SH-SY5Y (cell line): ENCODE data around the gene ABCD3.

Experiments
- GATA2 ChIP-seq: IDR thresholded peaks from 2 replicates; pipeline ENCODE4 v1.6.1; 2011; ENCODE audit warnings: mild to moderate bottlenecking, low read depth, low read length
- GATA3 ChIP-seq: IDR thresholded peaks from 2 replicates; pipeline ENCODE4 v1.6.1; 2011; ENCODE audit warnings: low read depth, mild to moderate bottlenecking, low read length, moderate library complexity

ABCD3 gene

DNA sequence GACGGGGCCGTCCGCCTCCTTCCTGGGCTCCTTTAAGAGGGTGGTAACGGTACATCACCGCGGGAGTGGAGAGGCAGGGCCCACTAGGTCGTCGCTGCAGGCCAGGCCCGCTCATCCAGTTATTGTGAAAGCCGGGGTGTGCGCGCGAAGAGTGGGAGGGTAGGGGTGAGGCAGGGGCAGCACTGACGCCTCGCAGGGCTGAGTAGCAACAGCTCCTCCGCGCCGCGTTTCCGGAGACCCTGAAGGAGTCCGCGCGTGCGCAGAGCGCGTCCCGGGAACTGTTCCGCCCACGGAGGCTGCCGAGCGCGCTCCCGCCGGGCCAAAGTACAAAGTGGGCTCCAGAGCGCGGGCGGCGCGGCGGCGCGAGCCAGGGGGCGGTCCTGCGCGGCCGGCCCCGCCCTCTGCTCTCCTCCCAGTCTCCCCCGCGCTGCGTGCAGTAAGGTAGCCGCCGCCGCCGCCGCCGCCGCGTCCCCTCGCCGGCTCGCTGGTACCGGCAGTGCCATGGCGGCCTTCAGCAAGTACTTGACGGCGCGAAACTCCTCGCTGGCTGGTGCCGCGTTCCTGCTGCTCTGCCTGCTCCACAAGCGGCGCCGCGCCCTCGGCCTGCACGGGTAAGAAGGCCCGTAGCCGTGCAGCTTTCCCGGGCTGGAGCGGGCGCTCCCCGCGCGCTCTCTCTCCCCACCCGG, at the start of gene ABCD3:
ABCD3 (plus strand) TSS at position 412 of the 686 bp plus-strand sequence; CDS start at position 502, 90 bp downstream.
- TF ChIP-seq GATA2, result no peak
- TF ChIP-seq GATA3, result no peak

DNA sequence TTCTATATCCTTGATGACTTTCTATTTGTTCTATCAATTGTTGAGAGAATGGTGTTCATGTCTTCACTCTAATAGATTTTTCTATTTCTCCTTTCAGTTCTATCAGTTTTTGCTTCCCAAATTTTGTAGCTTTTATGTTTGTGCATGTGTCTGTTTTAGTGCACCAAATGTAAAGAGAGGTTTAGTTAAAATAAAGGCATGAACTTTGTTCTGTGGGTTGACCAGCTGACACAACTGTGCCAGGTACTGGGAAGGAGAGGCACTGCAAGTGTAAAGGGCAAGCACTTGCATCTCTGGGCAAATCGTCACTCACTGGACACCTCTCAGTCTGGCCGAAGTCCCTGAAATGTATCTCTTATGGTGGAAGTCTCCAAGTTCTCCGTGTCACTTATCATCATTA, 38.6 kb upstream of the ABCD3 start:
- TF ChIP-seq GATA2 (no peak), GATA3 (no peak)

DNA sequence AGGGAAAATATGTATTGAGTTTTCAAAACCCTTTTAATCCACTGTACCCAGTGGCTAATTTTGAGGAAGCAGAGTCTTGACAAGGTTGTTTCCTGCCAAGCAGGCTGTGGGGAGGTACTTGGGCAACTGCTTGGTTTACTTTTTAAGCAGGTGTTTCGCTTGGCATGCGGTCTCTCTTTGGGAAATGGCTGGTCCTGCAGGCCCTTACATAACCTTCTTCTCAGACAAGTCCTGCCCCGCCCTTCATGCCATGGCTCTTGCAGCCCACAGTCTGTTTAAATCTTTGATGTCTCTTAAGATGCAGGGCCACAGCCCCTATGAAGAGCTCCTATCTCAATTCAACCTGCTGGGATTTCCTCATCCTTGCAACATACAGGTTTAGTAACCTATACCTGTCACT, 36.0 kb upstream of the ABCD3 start:
- TF ChIP-seq GATA3 (no peak), GATA2 (no peak)

DNA sequence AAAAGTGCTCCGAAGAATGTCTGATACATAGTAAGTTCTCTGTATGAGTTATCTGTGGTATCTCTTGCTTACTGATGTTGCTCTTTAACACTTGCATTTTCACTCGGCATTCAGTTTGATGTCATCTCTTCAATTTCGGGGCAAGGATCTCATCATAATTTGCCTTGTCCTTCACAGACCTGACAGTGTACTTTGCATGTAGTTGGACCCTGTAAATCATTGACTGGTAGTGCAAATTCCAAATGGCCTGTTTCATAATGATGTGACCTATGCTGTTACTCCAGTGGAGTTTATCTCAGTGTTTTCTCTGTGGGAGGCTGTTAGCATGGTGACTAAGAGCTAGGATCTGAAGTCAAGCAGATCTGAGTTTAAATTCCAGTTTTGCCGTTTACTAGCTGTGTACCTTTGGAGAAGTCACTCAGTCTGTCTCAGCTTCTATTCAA, 34.2 kb upstream of the ABCD3 start:
- TF ChIP-seq GATA2, result no peak
- TF ChIP-seq GATA3, result no peak

DNA sequence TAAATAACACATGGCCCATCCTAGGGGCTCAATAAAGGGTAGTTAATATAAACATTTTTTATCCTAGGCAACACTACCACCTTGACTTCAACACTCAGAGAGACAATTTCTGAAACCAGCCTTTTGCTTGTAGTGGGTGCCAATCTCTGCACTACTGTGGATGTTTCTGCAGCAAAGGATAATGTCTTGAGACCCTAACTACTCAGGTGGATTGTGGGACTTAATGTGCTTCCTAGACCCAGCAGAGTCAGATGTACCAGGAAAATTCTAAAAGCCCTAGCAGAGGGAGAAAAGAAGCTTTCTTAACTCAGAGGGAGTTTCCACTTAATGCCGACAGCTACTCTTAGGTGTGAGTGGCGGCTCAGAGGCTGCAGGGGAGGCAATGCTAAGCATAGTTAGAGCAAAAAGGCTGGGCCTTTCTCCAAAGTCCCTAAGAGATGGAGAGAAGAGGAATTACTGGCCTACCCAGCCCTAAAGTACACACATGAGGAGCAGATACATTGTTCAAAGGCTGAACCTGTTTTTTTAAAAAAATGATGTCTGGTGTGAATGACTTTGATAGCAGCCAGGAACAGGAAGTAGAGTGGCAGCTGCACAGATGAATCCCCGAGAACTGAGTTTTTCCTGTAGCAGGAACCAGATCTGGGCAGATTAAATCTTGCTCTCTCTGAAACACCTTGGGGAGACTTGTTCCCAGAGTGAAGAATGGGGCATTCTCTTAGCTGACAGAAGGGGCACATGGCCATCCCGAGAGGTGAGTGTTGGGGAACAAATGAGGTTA, 33.5 kb upstream of the ABCD3 start:
- peak; percentile 47; the same call in 1 of the 2 replicates for TF ChIP-seq GATA2
- no peak for TF ChIP-seq GATA3

DNA sequence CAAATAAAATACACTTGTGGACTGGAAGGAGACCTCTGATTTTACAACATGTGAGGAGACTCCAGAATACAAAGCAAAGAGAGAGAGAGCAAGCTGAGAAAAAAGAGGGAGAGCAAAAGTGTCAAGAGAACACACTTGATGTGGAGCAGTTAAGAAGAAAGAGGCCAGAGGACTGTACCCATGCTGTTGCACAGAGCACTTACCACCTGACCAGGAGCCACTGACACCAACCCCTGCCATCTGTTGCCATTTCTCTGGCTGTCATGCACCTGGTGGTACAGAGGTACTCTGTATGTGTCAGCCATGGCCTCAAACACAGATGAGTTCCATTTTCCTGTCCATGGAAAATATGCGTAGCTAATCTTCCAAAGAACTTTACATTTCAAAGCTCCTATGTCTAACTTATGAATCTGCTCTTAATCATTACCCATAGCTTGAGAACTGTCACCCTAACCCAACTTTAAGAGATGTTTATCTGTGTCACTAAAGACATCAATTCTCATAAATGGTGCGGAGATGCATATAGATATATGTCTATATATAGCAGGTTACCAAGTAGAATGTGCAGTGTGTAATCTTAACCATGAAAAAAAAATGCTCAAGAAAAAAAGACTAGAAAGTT, 32.8 kb upstream of the ABCD3 start:
- no peak for TF ChIP-seq GATA3
- TF ChIP-seq GATA2, result no peak

DNA sequence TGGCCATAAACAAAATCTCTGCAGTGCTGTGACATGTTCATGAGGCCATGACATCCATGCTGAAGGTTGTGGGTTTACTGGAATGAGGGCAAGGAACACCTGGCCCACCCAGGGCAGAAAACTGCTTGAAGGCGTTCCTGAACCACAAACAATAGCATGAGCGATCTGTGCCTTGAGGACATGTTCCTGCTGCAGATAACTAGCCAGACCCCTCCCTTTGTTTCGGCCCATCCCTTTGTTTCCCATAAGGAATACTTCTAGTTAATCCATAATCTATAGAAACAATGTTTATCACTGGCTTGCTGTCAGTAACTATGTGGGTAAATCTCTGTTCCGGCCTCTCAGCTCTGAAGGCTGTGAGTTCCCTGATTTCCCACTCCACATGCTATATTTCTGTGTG, 28.9 kb upstream of the ABCD3 start:
- no peak for TF ChIP-seq GATA2
- TF ChIP-seq GATA3, result no peak

DNA sequence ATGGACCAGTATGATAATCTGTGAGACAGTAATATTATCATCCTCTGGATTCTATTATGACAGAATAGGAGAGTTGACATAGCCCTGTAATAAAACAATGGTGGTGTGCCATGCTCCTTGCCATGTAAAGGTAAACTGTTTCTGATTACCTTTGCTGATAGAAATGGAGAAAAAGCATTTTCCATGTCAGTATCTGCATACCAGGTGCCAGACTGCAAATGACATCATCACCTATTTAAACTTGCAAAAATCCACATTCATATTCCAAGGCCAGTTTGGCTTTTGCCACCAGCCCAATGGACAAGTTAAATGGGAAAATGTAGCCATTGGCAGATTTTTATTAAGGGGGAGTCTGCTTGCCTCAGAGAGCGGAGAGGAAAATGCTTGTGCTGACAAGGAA, 23.9 kb upstream of the ABCD3 start:
- no peak for TF ChIP-seq GATA2
- no peak for TF ChIP-seq GATA3

DNA sequence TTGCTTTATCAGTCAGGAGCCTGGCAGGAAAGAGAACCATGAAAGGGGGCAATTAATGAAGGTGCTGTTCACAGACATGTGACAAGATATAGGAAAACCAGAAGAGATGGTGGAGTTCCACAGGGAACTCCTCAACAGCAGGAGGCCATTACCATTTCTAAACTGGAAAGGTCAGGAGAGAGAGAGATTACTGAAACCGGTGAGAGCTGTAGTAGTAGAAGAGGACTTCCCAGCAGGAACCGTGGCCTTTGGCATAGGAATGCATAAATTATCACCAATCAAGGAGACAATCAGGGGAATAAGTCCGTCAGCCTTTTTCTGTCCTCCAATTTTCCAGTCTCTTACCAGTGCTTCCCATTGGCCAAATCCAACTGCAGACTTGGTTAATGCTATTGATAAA, 23.0 kb upstream of the ABCD3 start:
- no peak for TF ChIP-seq GATA3
- no peak for TF ChIP-seq GATA2

DNA sequence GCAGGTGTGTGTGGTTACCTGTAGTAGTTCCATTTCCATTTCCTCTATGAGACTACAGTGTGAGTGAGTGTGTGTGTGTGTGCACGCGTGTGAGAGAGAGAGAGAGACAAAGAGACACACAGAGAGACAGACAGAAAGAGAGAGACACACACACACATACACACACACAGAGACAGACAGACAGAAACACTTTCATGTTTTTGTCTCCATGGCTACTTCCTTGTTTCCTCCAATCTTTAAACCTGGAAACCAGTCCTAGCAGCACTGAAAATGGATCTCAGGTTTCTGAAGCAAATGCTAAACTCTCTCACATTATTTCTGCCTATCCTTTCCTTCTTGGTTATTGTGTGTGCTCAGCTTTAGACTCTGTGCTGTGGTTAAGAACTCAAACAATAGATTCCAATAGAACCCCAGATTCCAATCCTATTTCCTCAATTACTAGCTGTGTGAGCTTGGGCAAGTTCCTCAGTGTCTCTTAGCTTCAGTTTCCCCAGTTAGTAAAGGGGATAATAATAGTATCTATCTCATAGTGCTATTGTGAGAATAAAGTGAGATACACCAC, 22.4 kb upstream of the ABCD3 start:
- TF ChIP-seq GATA2, result no peak
- no peak for TF ChIP-seq GATA3

DNA sequence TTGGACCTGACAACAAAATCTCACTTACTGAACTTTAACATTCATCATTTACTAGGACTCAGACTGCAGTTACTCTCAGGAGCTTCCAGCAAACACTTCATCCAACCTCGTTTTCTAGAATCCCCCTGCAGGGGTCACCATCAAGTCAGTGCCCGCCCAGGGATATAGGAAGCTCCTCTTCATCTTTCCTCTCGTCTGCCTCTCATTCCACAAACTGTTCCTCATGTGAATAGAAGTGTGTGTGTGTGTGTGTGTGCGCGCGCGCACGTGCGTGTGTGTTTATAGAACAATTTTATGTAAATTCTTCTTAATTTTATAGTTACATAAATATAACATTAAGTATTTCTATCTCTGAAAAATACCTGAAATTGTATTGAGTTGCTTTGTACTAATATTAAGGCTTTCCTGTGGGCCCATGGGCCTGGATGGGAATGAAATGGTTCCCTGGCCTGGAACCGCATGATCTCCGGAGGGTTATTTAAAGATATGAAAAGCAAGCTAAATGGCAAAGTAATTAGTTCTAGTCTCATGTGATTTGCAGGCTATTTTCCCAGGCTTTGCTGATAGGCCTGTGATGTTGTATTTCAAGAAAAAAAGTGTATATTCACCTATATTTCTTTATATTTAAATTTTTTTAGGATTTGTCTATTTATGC, 21.7 kb upstream of the ABCD3 start:
- TF ChIP-seq GATA2 (no peak), GATA3 (no peak)

DNA sequence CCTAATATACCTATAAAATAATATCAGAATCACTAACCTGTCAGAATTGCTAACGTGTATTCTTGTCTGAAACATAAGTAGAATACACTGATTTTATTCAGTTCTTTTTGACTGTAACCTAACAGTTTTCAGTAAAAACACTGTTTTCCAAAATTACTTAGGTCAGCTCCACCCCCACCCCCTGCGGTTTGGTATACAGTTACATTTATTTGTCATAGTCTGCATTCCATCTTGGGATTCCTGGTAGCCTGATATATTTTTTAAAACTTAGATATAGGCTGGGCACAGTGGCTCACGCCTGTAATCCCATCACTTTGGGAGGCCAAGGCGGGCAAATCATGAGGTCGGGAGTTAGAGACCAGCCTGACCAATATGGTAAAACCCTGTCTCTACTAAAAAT, 19.8 kb upstream of the ABCD3 start:
- no peak for TF ChIP-seq GATA2
- TF ChIP-seq GATA3, result no peak

DNA sequence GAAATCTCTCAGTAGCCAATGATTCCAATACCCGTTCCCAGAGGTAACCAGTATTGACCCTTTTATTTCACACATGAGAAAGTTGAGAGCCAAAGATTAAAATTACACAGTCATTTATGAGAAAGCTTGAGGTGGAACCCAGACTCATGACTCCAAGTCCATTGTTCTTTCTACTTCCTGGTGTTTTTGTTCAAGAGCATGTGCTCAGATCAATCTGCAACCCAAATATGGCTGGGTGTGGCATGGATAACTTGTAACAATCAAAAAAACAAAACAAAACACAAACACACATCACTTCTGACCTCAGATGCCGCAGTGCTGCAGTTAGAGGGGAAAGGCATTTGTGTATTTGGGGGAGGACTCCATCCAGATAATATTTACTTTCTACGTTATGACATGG, 18.7 kb upstream of the ABCD3 start:
- TF ChIP-seq GATA3 (no peak), GATA2 (no peak)

DNA sequence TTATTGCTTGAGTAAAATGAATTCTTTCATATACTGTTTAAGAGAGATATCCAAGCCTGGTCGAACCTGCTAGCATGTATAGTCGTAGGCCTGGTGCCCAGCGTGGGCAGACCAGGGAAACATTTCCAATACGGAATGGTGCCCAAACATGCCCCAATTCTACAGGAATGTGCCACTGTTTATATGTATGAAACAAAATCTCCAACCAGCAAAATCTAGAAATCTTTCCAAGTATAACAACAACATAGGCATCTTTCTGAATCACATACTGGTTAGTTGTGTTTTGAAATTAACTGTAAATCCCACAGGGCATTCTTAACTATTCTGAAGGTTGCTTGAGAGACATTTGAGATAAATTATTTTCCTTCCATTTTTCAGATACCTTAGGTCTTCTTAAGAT, 17.0 kb upstream of the ABCD3 start:
- TF ChIP-seq GATA3 (no peak), GATA2 (no peak)

DNA sequence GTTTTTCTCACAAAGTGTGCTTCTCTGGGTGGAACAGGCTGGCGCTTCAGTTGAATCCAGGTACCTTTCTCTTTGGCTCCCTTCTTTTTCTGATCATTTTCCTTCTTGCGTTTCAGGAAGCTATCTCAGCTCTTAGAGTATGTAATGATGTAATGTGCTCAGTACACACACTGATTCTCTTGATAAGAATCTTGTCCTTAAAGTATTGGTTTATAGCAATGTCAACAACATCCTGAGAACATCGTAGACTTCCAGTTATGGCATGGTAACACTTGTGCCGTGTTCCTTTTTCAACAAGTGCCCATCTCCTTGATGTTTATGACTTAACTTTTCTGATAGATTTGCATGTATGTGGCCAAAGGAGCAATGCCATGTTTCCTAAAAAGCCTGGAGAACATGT, 11.7 kb upstream of the ABCD3 start:
- no peak for TF ChIP-seq GATA2
- no peak for TF ChIP-seq GATA3
